Left kidney (tissue), 2 donors: ENCODE data around the gene DAAM2. TPM values are rescaled to one million over a fixed set of nuclear protein-coding genes. Genes with fewer than 3 reads are reported as not detected.

Source experiments
- DNase-seq: peaks from one replicate; pipeline ENCODE4 v3.0.0-alpha.2; 2013
- polyA plus RNA-seq: library from polyadenylated mRNA; unstranded; fragments of 120-200 nt; gene quantifications from one replicate; pipeline ENCODE4 v1.2.1, GENCODE V29; 2013; ENCODE audit not compliant: insufficient read length

The DAAM2 gene
- polyA plus RNA-seq, 1 donor = 26.2 TPM

GRCh38 chr6:39818695-39819094 is 26.5 kb downstream of the DAAM2 start:
- no peak for DNase-seq

GRCh38 chr6:39819228-39819627 is 27.1 kb downstream of the DAAM2 start:
- no peak for DNase-seq

- DNase-seq = no peak
These were observed 27.5 kb downstream of the DAAM2 start for GRCh38 chr6:39819676-39820075.

GRCh38 chr6:39820553-39820952 is 28.4 kb downstream of the DAAM2 start:
- no peak for DNase-seq

- DNase-seq = no peak
These were observed 29.0 kb downstream of the DAAM2 start for GRCh38 chr6:39821046-39821740.

GRCh38 chr6:39821742-39822532 is 29.8 kb downstream of the DAAM2 start:
- DNase-seq = no peak

- DNase-seq = no peak
These were observed 31.0 kb downstream of the DAAM2 start for GRCh38 chr6:39822846-39823815.

- DNase-seq = no peak
These were observed 32.1 kb downstream of the DAAM2 start for GRCh38 chr6:39824030-39824926.

- DNase-seq = no peak
These were observed 37.2 kb downstream of the DAAM2 start for GRCh38 chr6:39829331-39829730.

GRCh38 chr6:39830444-39830843 is 38.3 kb downstream of the DAAM2 start:
- no peak for DNase-seq

- DNase-seq = no peak
These were observed 39.5 kb downstream of the DAAM2 start for GRCh38 chr6:39831701-39832100.

- DNase-seq = no peak
These were observed 42.1 kb downstream of the DAAM2 start for GRCh38 chr6:39834278-39834677.

- no peak for DNase-seq
These were observed 42.7 kb downstream of the DAAM2 start for GRCh38 chr6:39834866-39835265.

GRCh38 chr6:39835821-39836295 is 43.7 kb downstream of the DAAM2 start:
- DNase-seq = peak; percentile 27

- DNase-seq = no peak
These were observed 44.4 kb downstream of the DAAM2 start for GRCh38 chr6:39836606-39837005.

- no peak for DNase-seq
These were observed 47.3 kb downstream of the DAAM2 start for GRCh38 chr6:39839445-39839844.

- no peak for DNase-seq
These were observed 48.6 kb downstream of the DAAM2 start for GRCh38 chr6:39840781-39841180.

- DNase-seq = no peak
These were observed 49.1 kb downstream of the DAAM2 start for GRCh38 chr6:39841291-39841690.

- DNase-seq = no peak
These were observed 49.7 kb downstream of the DAAM2 start for GRCh38 chr6:39841923-39842322.

GRCh38 chr6:39843305-39844020 is 51.3 kb downstream of the DAAM2 start:
- DNase-seq = no peak

- DNase-seq = no peak
These were observed 52.7 kb downstream of the DAAM2 start for GRCh38 chr6:39844866-39845265.
